OCI-LY7 (cell line): ENCODE results near the gene NAALADL2. TPM values are rescaled to one million over a fixed set of nuclear protein-coding genes. Genes with fewer than 3 reads are reported as not detected.

ENCODE experiments used
- BruUV-seq: library from RNA; stranded (reverse); fragments of 400-500 nt; replicated peaks from 2 replicates; lab custom pipeline; 2021; lab: Mats Ljungman, UMichigan
- CTCF ChIA-PET: fragments of 300-600 bp; sonication (Branson Sonifier 250); formaldehyde crosslinking; loops from one replicate; lab custom pipeline; 2022; ENCODE audit warnings: antibody characterized with exemption; ENCODE audit not compliant: unreplicated experiment; lab: Charles Lee
- POLR2A ChIA-PET: fragments of 300-600 bp; sonication (Branson Sonifier 250); formaldehyde crosslinking; loops from one replicate; lab custom pipeline; 2022; ENCODE audit warnings: antibody characterized with exemption; lab: Charles Lee
- DNase-seq: peaks from one replicate; pipeline ENCODE4 v3.0.0-alpha.2; 2015; ENCODE audit warnings: low spot score
- H2AFZ ChIP-seq: fragments of 200-600 bp; sonication (generic), shearing (Covaris generic); 2 replicates; pipeline ENCODE4 v1.6.1; 2014; ENCODE audit warnings: mild to moderate bottlenecking, antibody characterized with exemption, low read length, moderate library complexity
- H3K27ac ChIP-seq: fragments of 200-600 bp; sonication (generic); 2 replicates; pipeline ENCODE4 v1.5.1; 2014; ENCODE audit warnings: mixed run types, low read depth, mild to moderate bottlenecking, moderate library complexity, low read length, inconsistent platforms; ENCODE audit not compliant: poor library complexity, severe bottlenecking
- H3K36me3 ChIP-seq: fragments of 200-600 bp; sonication (generic); 2 replicates; pipeline ENCODE4 v1.6.1; 2014; ENCODE audit warnings: mild to moderate bottlenecking, antibody characterized with exemption, low read length, moderate library complexity, mixed read lengths; ENCODE audit not compliant: insufficient read depth
- H3K4me1 ChIP-seq: fragments of 200-600 bp; sonication (generic); 2 replicates; pipeline ENCODE4 v1.5.1; 2014; ENCODE audit warnings: mild to moderate bottlenecking, low read length; ENCODE audit not compliant: insufficient read depth, poor library complexity, severe bottlenecking
- H3K4me2 ChIP-seq: fragments of 200-600 bp; sonication (generic); 2 replicates; pipeline ENCODE4 v1.6.1; 2014; ENCODE audit warnings: mild to moderate bottlenecking, low read length
- H3K4me3 ChIP-seq: fragments of 200-600 bp; sonication (generic); 2 replicates; pipeline ENCODE4 v1.5.1; 2014; ENCODE audit warnings: mild to moderate bottlenecking, low read depth, low read length; ENCODE audit not compliant: poor library complexity, severe bottlenecking
- H3K79me2 ChIP-seq: fragments of 200-600 bp; sonication (generic); 2 replicates; pipeline ENCODE4 v1.6.1; 2016; ENCODE audit warnings: low read depth, mild to moderate bottlenecking, low read length, moderate library complexity, mixed read lengths; ENCODE audit not compliant: insufficient read depth
- H3K9me2 ChIP-seq: fragments of 200-600 bp; sonication (generic); 2 replicates; pipeline ENCODE4 v1.6.1; 2016; ENCODE audit warnings: mild to moderate bottlenecking, low read length, mixed read lengths; ENCODE audit not compliant: insufficient read depth
- H3K9me3 ChIP-seq: fragments of 200-600 bp; sonication (generic); 2 replicates; pipeline ENCODE4 v1.6.1; 2014; ENCODE audit warnings: mild to moderate bottlenecking, mixed run types, low read length, mixed read lengths
- H4K20me1 ChIP-seq: fragments of 200-600 bp; sonication (generic); 2 replicates; pipeline ENCODE4 v1.6.1; 2014; ENCODE audit warnings: mild to moderate bottlenecking, antibody characterized with exemption, low read length, moderate library complexity, mixed read lengths; ENCODE audit not compliant: insufficient read depth
- CTCF ChIP-seq: fragments of 200-600 bp; sonication (generic); conservative IDR thresholded peaks from 2 replicates; pipeline ENCODE4 v1.5.1; 2014; ENCODE audit warnings: mild to moderate bottlenecking, antibody characterized with exemption, low read length, moderate library complexity, mixed read lengths
- EZH2phosphoT487 ChIP-seq: fragments of 200-600 bp; sonication (generic); IDR thresholded peaks from 2 replicates; pipeline ENCODE4 v1.6.1; 2018; ENCODE audit warnings: low read depth, borderline replicate concordance, mild to moderate bottlenecking, mixed run types, antibody characterized with exemption, low read length, moderate library complexity, mixed read lengths
- intact Hi-C: fragments of 100-400 bp; cut with micrococcal nuclease; formaldehyde crosslinking; loops from one replicate; pipeline ENCODE4 v1.10.0; 2022; ENCODE audit not compliant: unreplicated experiment
- total RNA-seq, 2 experiments: library from RNA; depleted of rRNA in 1 of 2; stranded (reverse); fragments of >200 nt in 1 of 2; shearing (Covaris generic) in 1 of 2; gene quantifications; 2 replicates each; pipeline ENCODE4 v1.2.3, GENCODE V29; 2014 to 2022

Gene NAALADL2
- total RNA-seq, 2 experiments from 2014 or later = 0.25 to 0.70 TPM

- TF ChIP-seq CTCF (no peak), EZH2phosphoT487 (no peak)
- no peaks in the 10 kb centered on the region for H3K79me2 ChIP-seq
- no peak overlapping the region for H3K27ac ChIP-seq
- no TSS peak for BruUV-seq
- H2AFZ ChIP-seq = no peak overlapping the region
- no peak for DNase-seq
- intact Hi-C loops = no loop called here
- H3K36me3 ChIP-seq = no peaks in the 10 kb centered on the region
- no peak overlapping the region for H3K4me2 ChIP-seq
- ChIA-PET CTCF (no interaction called here), POLR2A (no interaction called here)
- H3K9me3 ChIP-seq = no peaks in the 10 kb centered on the region
- no peaks in the 10 kb centered on the region for H3K9me2 ChIP-seq
- H3K4me3 ChIP-seq = no peak overlapping the region
- no peaks in the 10 kb centered on the region for H3K4me1 ChIP-seq
- H4K20me1 ChIP-seq = no peaks in the 10 kb centered on the region
Observed at GRCh38 chr3:175605851-175606250, 746.7 kb downstream of the NAALADL2 start.

GRCh38 chr3:175606650-175607318, 747.6 kb downstream of the NAALADL2 start:
- ChIA-PET POLR2A (no interaction called here), CTCF (no interaction called here)
- no peak for DNase-seq
- BruUV-seq = no TSS peak
- no peaks in the 10 kb centered on the region for H3K4me1 ChIP-seq
- no peak overlapping the region for H2AFZ ChIP-seq
- H3K4me3 ChIP-seq = no peak overlapping the region
- no peak for TF ChIP-seq EZH2phosphoT487
- no peak overlapping the region for H3K4me2 ChIP-seq
- no peak overlapping the region for H3K27ac ChIP-seq
- intact Hi-C loops = no loop called here
- no peaks in the 10 kb centered on the region for H3K9me2 ChIP-seq
- H4K20me1 ChIP-seq = no peaks in the 10 kb centered on the region
- H3K36me3 ChIP-seq = no peaks in the 10 kb centered on the region
- H3K79me2 ChIP-seq = no peaks in the 10 kb centered on the region
- no peaks in the 10 kb centered on the region for H3K9me3 ChIP-seq

GRCh38 chr3:175608356-175608755, 749.2 kb downstream of the NAALADL2 start:
- no peak overlapping the region for H3K4me2 ChIP-seq
- H2AFZ ChIP-seq = no peak overlapping the region
- no peaks in the 10 kb centered on the region for H3K9me2 ChIP-seq
- H3K36me3 ChIP-seq = no peaks in the 10 kb centered on the region
- CTCF ChIA-PET = no interaction called here
- POLR2A ChIA-PET = no interaction called here
- no peak overlapping the region for H3K4me3 ChIP-seq
- intact Hi-C loops = no loop called here
- no peaks in the 10 kb centered on the region for H4K20me1 ChIP-seq
- H3K9me3 ChIP-seq = no peaks in the 10 kb centered on the region
- TF ChIP-seq EZH2phosphoT487 = no peak
- no peak for TF ChIP-seq CTCF
- no peak for DNase-seq
- no peak overlapping the region for H3K27ac ChIP-seq
- no TSS peak for BruUV-seq
- H3K4me1 ChIP-seq = no peaks in the 10 kb centered on the region
- H3K79me2 ChIP-seq = no peaks in the 10 kb centered on the region
